Bronchial epithelial cell (primary cell): ENCODE data around the gene OLFM2. TPM values are rescaled to one million over a fixed set of nuclear protein-coding genes. Genes with fewer than 3 reads are reported as not detected.

ENCODE experiments used
- DNase-seq: peaks from one replicate; pipeline ENCODE4 v3.0.0-alpha.2; 2010; ENCODE audit warnings: low read depth
- FAIRE-seq: peaks from 2 replicates; lab custom pipeline; 2011; peaks lifted over from hg19 to GRCh38; lab: Jason Lieb, UNC
- H3K27me3 ChIP-seq: 2 replicates; pipeline ENCODE4 v1.5.1; 2011; ENCODE audit warnings: low read length; ENCODE audit not compliant: control insufficient read depth, insufficient read depth
- H3K36me3 ChIP-seq: 2 replicates; pipeline ENCODE4 v1.5.1; 2011; ENCODE audit warnings: low read length; ENCODE audit not compliant: control insufficient read depth, insufficient read depth
- H3K4me3 ChIP-seq: 2 replicates; pipeline ENCODE4 v1.5.1; 2011; ENCODE audit warnings: mild to moderate bottlenecking, low read depth, low read length, control low read depth
- total RNA-seq: library from RNA; depleted of rRNA; stranded (reverse); fragments of >200 nt; gene quantifications from 2 replicates; pipeline ENCODE4 v1.2.1, GENCODE V29; 2014
- TF ChIP-seq, protein P1 (sequence below): IDR thresholded peaks from 2 replicates; pipeline ENCODE4 v1.5.1; 2011; ENCODE audit warnings: mild to moderate bottlenecking, moderate library complexity, low read length, control low read depth, inconsistent platforms; ENCODE audit not compliant: insufficient read depth, severe bottlenecking

The OLFM2 gene
- total RNA-seq, 1 donor from 2014 or later = under 0.01 TPM

DNA sequence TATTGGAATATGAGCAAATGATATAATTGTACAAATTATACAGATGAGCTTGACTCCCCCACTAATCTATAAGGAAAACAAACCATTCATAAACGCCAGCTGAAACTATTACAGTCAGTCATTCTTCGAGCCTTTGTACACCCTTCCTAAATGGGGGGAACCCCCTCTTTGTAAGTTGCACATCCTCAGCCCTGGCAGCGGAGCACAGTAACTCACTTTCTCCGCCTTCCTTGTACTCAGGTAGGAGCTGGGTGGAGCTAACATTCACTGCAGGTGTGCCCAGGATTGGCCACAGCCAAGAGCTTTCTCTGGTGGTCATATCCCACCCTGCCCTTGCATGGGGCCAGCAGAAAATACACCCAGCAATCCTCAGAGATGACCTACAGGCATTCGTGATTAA lies 72.6 kb downstream of the OLFM2 start:
- DNase-seq = no peak
- Histone ChIP-seq H3K4me3 (no peak overlapping the region), H3K36me3 (no peaks in the 10 kb centered on the region), H3K27me3 (no peaks in the 10 kb centered on the region)
- FAIRE-seq = no peak
- TF ChIP-seq, protein P1, sequence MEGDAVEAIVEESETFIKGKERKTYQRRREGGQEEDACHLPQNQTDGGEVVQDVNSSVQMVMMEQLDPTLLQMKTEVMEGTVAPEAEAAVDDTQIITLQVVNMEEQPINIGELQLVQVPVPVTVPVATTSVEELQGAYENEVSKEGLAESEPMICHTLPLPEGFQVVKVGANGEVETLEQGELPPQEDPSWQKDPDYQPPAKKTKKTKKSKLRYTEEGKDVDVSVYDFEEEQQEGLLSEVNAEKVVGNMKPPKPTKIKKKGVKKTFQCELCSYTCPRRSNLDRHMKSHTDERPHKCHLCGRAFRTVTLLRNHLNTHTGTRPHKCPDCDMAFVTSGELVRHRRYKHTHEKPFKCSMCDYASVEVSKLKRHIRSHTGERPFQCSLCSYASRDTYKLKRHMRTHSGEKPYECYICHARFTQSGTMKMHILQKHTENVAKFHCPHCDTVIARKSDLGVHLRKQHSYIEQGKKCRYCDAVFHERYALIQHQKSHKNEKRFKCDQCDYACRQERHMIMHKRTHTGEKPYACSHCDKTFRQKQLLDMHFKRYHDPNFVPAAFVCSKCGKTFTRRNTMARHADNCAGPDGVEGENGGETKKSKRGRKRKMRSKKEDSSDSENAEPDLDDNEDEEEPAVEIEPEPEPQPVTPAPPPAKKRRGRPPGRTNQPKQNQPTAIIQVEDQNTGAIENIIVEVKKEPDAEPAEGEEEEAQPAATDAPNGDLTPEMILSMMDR = no peak

DNA sequence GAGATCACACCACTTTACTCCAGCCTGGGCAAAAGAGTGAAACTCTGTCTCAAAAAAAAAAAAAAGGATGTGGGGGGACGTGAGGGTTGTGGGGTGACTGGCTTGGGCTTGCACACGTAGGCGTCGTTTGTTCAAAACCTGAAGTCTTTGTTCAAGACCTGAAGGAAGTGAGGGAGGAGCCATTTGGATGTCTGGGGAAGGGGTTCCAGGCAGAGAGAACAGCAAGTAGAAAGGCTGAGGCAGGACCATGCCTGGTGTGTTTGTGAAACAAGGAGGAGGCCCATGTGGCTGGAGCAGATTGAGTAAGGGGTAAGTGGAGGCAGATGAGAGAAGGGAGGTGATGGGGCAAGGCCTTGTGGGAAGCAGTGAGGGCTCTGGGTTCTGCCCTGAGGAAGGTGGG lies 73.4 kb downstream of the OLFM2 start:
- no peak overlapping the region for H3K4me3 ChIP-seq
- no peaks in the 10 kb centered on the region for H3K27me3 ChIP-seq
- TF ChIP-seq, protein P1 = no peak
- no peak for DNase-seq
- no peak for FAIRE-seq
- no peaks in the 10 kb centered on the region for H3K36me3 ChIP-seq

DNA sequence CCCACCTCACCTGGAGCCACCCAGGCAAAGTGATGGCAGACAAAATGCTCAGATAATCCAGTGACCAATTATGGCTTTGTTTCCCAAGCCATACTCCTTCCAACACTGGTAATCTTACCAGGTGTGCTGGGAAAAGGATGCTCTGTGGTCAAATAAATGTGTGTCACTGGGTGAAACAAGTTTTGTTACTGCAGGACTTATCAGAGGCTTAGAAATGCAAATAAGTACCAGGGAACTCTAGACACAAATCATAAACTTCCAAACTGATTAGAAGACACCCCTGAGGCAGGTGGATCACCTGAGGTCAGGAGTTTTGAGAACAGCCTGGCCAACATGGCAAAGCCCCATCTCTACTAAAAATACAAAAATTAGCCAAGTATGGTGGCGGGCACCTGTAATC lies 74.8 kb downstream of the OLFM2 start:
- FAIRE-seq = no peak
- TF ChIP-seq, protein P1 = no peak
- no peaks in the 10 kb centered on the region for H3K27me3 ChIP-seq
- no peak for DNase-seq
- no peak overlapping the region for H3K4me3 ChIP-seq
- no peaks in the 10 kb centered on the region for H3K36me3 ChIP-seq

DNA sequence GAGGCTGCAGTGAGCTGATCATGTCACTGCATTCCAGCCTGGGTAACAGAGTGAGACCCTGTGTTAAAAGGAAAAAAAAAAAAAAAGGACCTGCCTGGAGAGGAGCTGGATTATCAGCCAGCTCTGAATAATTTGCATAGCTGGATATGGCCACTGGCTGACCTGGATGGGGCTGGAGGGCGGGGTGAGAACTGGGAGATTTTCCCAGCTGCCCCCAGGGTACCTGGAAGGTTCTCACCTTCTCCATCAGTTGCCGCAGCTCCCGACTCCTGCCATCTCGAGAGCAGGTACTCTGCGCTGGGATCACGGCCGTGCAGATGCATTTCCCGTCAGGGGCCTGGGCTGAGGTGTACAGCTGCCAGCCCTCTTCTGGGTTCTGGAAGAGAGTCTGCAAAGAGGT lies 75.9 kb downstream of the OLFM2 start:
- H3K27me3 ChIP-seq = no peaks in the 10 kb centered on the region

DNA sequence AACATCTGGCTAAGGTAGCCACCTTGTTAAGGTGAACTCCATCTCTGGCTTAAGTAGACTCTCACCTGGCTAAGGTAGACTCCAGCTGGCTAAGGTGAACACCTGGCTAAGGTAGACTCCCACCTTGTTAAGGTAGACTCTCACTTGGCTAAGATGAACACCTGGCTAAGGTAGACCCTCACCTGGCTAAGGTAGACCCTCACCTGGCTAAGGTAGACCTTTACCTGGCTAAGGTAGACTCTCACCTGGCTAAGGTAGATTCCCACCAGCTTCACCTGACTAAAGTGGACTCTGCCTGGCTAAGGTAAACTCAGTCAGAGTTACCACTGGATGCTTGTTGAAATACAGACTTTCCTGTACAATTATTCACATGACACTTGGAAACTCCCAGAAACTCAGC lies 77.5 kb downstream of the OLFM2 start:
- TF ChIP-seq, protein P1 = no peak
- H3K27me3 ChIP-seq = no peaks in the 10 kb centered on the region
- no peaks in the 10 kb centered on the region for H3K36me3 ChIP-seq
- FAIRE-seq = no peak
- H3K4me3 ChIP-seq = no peak overlapping the region
- DNase-seq = no peak

More for the DNA sequence above, 75.9 kb downstream of the OLFM2 start:
- no peaks in the 10 kb centered on the region for H3K36me3 ChIP-seq
- DNase-seq = no peak
- FAIRE-seq = no peak
- no peak overlapping the region for H3K4me3 ChIP-seq
- TF ChIP-seq, protein P1 = no peak
